Stimulated activated CD4-positive, alpha-beta T cell treated with anti-CD3 and anti-CD28 coated beads, Interleukin-1b, Interleukin-23, amount 100 ng/mL, for 48 hours (primary cell): ENCODE results near the gene ECHDC3.
"Not testable (repeated sequence)": the region's sequence is repeated elsewhere in the genome, so short reads cannot be mapped to it uniquely, and the experiment has no call there.

Source experiments
- DNase-seq: peaks from one replicate; pipeline ENCODE4 v3.0.0-alpha.2; 2020

ECHDC3 gene

GRCh38 chr10:11719496-11720259 is 22.5 kb upstream of the ECHDC3 start:
- no peak for DNase-seq

DNA sequence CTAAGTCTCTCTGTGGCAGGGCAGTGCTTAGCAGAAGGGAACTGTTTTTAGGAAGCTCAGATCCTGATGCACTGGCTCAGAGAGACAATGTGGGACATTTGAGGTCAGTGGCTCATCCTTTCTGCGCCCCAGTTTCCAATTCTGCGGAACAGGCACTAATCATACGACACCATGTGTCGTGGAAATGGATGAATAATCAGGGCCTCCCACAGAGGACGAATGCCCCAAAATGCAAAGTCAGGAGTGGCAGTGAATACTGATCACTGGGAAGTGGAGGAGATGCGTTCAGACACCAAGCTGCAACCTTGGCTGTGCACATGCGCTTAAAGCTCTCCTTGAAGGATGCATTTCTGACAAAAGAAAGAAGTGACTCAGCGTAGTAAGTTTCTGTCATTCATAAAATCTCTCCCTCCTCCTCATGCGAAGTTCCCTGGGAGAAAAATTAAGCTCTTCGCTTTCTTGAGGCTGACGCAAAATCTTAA is 21.9 kb upstream of the ECHDC3 start:
- no peak for DNase-seq

DNA sequence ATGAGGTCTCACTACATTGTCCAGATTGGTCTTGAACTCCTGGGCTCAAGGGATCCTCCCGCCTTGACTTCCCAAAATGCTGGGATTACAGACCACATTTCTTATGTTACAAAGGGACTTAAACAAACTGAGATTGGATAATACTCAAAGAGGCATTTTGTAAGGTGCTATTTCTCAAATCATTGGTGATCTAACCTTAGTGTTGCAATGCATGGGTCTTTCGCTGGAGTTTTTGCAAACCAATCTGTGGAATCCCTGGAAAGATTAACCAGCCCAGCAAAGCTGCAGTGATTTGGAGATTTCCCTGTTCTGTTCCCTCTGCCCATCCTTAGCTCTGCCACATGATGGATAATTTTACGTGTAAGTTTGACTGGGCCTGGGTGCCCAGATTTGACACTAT is 20.4 kb upstream of the ECHDC3 start:
- no peak for DNase-seq

GRCh38 chr10:11723359-11723758 is 18.8 kb upstream of the ECHDC3 start:
- no peak for DNase-seq

DNA sequence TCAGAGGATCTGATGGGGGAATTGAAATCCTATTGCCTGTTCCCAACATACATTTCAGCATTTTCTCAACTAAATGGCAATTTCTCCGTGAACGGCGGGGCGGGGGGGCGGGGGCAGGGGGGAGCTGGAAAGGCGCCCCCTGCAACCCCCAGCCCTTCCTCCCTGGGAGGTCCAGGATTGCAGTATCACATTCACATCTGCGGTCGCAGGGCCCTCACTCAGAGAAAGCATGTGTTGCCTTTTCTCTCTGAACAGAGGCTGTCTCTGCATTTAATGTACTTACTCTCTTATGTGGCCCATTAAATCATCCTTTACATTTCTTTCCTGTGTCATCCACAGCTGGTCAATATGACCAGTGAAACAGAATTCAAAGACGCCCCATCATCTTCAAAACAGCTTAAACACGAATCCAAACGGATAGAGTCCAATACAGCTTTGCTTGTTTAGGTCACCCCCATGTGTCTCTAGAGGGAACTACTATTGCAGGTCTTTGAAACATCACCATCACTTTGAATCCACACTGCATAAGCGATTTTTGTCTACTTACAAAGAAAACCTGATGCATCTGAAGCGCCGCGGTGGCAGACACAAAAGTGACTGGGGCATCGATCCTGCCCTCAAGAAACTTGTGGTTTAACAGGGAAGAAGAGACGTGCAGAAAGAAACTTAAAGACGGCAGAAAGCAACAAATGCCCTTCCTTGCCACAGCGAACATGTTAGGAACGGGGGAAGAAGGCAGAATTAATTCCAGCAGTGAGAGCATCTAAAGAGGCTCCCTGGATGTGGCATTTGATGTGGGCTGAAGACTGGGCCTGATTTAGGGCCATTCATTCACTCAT is 17.0 kb upstream of the ECHDC3 start:
- DNase-seq = no peak

DNA sequence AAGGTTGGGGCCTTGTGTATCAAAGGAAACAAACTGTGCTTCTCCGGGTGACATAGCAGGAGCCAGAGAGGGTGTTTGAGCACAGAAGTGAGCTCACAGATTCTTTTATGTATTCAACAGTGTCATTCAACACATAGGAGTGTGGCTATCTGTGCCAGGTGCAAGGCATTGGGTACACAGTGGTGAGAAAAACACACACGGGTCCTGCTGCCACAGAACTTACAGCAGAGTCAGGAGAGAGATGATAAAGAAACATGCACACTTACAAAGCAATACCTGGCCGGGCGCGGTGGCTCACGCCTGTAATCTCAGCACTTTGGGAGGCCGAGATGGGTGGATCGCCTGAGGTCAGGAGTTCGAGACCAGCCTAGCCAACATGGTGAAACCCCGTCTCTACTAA is 16.3 kb upstream of the ECHDC3 start:
- DNase-seq = no peak

GRCh38 chr10:11727563-11727962 is 14.6 kb upstream of the ECHDC3 start:
- DNase-seq = no peak

DNA sequence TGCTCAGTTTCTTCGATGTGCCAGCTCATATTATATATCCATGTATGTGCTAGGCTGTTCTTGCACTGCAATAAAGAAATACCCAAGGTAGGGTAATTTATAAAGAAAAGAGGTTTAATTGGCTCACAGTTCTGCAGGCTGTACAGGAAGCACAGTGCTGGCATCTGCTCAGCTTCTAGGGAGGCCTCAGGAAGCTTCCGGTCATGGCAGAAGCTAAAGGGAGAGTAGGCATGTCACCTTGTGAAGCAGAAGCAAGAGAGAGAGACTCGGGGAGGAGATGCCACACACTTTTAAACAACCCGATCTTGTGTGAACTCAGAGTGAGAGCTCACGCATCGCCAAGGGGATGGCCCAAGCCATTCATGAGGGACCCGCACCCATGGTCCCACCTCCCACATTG is 13.8 kb upstream of the ECHDC3 start:
- no peak for DNase-seq

GRCh38 chr10:11729790-11730315 is 12.3 kb upstream of the ECHDC3 start:
- DNase-seq = no peak

GRCh38 chr10:11730779-11731178 is 11.4 kb upstream of the ECHDC3 start:
- no peak for DNase-seq

GRCh38 chr10:11736767-11737166 is 5.4 kb upstream of the ECHDC3 start:
- not testable (repeated sequence) for DNase-seq

GRCh38 chr10:11737258-11738032 is 4.7 kb upstream of the ECHDC3 start:
- not testable (repeated sequence) for DNase-seq

- no peak for DNase-seq
Measured at GRCh38 chr10:11740907-11741306, 1.3 kb upstream of the ECHDC3 start.

DNA sequence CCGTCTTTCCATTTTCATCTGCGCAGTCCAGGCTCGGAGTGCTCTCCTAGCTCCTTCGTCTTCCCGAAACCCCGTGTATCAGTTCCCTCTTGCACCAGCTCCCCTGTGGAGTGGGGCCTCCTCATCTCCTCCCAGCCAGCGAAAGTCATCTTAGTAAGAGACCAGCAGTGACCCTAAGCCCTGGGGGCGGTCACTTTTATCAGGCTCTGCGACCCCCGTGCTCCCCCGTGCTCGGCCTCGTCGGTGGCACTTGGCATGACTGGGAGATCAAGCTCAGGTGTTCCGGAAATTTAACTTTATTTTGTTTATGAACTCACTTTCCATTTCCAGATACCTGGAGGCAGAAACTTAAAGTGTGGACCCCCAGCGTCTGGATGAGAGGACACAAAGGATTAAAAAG is 574 bp upstream of the ECHDC3 start:
- DNase-seq = no peak

DNA sequence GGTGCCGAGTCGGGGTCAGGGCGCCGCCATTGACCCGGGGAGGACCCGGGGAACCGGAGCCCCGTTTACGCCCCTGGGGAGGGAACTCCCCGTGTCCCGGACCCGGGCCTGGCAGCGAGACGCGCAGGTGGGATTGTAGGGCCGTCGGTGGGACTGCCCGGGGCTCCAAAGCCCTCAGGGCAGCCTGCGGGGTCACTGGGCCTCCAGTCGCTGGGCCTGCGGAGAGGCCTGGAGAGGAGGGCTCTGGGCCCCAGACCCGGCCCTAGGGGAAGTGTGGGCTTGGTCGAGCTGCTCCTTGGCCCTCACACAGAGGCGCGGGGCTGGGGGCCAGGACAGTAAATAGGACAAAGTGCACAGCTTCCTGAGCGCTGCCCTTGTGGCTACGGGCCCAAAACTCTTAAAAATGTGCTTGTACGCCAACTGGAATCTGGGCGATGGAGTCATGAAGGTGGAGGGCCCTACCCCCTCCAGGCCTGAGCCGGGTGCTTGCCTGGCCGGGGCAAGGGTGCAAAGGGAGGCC is 657 bp downstream of the ECHDC3 start:
- no peak for DNase-seq

DNA sequence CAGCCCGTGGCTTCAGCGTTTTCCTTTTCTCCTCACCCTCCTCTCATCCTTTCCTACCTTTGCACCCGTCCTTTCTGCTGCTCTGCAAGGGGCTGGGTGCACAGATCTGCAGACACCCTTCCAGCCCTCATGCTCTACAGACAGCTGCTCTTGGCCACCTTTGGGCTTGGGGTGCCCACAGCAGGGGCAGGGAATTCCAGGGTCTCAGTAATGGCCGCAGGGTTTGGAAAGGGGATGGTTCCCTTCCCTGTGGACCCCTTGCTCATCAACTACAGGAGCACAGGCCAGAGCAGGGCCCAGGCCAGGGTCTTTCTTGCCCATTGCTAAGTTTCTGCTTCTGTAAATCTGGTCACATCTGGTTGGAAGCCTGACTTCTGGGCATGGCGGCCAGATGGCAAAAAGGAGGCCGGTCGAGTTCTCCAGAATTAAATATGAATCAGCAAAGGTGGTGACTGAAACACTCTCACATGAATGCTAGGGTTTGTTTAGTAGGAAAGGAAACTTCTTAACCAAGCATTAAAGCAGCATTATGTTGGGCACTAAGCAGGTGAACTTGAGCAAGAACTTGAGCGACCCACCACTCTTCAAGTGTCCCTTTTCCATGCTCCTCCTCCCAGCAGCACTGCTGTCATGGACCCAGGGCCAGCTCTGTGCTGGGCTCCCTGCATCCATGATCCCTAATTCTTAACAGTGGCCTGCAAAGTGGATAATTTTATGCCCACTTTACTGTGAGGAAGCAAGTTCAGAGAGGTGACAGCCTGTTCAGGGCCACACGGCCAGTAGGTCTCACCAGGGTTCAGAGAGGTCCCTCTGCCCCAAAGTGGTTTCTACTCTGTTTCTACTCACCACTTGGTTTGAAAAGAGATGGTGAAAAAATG is 1.5 kb downstream of the ECHDC3 start:
- no peak for DNase-seq

DNA sequence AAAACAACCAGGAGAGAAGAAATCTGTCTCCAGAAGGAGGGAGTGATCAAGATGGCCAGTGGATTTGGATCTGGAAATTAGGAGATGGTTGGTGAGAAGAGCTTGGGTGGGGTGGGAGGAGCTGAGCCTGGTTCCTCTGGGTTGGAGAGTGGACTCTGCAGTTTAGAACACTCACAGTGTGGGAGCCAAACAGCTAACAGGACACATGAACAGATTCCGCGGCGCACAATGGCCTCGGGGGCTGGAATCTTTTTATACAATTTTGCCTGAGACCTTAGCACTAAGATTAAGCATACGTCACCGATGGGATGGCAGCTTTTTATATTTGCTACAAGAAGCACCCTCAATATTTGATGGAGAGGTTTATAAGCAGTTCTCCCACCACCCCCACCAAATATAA is 2.9 kb downstream of the ECHDC3 start:
- DNase-seq = no peak

- no peak for DNase-seq
Measured at GRCh38 chr10:11746883-11747539, 4.8 kb downstream of the ECHDC3 start.

GRCh38 chr10:11748866-11749265 is 6.7 kb downstream of the ECHDC3 start:
- no peak for DNase-seq

GRCh38 chr10:11750420-11750819 is 8.2 kb downstream of the ECHDC3 start:
- DNase-seq = no peak

GRCh38 chr10:11754173-11754572 is 12.0 kb downstream of the ECHDC3 start:
- DNase-seq = no peak
